ENCODE results near the gene FZR1. TPM values are rescaled to one million over a fixed set of nuclear protein-coding genes. Genes with fewer than 3 reads are reported as not detected.

FZR1 gene
- total RNA-seq, 1 donor, result 30.2 TPM

GRCh38 chr19:3536429-3537100 lies 30.5 kb downstream of the FZR1 start:
- H3K4me3 ChIP-seq (ENCODE audit: low read depth, low read length), result no peak overlapping the region
- no peak for TF ChIP-seq CTCF (IDR thresholded peaks at IDR 0.05; ENCODE audit: insufficient read depth, low read length)
- no peak for DNase-seq (ENCODE audit: low read depth)

DNA sequence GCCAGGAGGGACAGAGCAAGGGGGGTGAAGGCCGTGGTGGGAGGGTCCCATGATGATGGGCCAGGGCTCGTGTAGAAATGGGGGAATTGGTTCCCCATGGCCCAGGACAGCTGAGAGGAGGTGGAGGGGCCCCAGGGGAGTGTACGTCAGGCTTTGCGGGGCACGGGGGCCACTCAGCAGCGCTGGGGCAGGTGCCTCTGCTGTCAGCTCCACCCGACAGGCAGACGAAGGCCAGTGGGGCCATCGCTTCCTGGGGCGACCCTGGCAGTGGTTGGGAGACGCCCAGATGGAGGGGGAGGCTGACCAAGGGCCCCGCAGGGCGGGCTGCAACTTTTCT lies 31.0 kb downstream of the FZR1 start:
- H3K4me3 ChIP-seq (ENCODE audit: low read depth, low read length), result no peak overlapping the region
- DNase-seq (ENCODE audit: low read depth), result no peak
- no peak for TF ChIP-seq CTCF (IDR thresholded peaks at IDR 0.05; ENCODE audit: insufficient read depth, low read length)

DNA sequence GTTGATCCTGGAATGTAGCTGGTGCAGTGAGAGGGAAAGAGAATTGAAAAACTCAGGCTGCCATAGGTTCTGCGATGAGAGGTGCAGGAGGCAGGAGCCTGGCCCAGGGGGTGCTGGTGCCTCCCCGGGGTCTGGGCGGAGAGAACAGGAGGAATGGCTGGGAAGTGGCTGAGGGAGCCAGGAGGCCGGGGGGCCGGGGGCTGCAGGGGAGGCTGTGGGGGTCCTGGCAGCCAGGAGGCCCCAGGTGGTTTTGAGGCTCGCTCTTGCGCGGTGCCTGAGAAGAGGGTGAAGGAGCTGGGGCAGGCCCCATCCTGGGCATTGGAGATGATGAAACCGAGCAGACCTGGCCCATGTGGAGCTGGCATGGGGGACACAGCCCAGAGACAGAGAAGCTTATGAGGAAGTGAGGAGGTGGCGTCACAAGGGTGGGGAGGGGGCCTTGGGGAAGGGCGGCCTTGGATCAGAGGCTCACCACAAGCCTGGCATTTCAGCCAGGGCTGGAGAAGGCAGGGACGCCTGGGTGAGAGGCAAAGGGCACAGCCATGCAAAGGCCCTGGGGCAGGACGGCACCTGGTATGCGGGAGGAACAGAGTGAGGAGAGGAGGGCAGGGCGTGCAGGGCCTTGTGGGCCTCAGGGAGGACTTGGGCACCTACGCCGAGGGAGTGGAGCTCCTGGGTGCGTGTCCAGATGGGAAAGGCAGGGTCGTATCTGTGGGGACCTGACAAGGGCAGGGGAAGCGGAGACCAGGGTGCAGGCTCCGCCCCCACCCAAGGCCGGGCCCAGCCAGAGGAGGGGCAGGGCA lies 31.5 kb downstream of the FZR1 start:
- no peak for DNase-seq (ENCODE audit: low read depth)
- H3K4me3 ChIP-seq (ENCODE audit: low read depth, low read length), result no peak overlapping the region
- TF ChIP-seq CTCF (IDR thresholded peaks at IDR 0.05; ENCODE audit: insufficient read depth, low read length), result no peak

DNA sequence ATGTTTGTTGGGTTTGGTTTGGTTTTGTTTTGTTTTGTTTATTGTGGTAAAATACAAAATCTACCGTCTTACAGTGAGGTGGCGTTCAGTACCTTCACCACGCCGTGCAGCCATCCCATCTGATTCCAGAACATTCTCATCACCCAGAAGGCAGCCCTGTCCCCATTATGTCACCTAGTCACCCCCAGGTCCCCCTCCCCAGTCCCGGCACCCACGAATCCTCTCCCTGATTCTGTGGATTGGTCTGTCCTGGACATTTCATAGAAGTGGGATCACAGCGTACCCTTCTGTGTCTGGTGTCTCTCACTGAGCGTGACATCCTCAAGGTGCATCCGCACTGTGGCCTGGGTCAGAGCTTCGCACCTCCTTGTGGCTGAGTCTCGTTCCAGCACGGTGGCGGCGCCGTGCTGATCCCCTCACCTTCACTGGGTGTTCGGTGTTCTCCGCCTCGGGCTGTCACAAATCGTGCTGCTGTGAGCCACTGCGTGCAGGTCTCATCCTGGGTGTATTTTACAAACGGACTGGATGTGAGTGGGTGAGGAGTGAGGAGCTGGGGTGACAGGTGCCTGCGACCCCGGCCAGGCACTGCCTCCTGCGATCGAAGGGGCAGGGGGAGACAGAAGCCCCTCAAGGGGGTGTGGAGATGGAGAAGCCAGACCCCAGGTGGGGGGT lies 32.3 kb downstream of the FZR1 start:
- no peak overlapping the region for H3K4me3 ChIP-seq (ENCODE audit: low read depth, low read length)
- DNase-seq (ENCODE audit: low read depth), result no peak
- TF ChIP-seq CTCF (IDR thresholded peaks at IDR 0.05; ENCODE audit: insufficient read depth, low read length), result no peak

DNA sequence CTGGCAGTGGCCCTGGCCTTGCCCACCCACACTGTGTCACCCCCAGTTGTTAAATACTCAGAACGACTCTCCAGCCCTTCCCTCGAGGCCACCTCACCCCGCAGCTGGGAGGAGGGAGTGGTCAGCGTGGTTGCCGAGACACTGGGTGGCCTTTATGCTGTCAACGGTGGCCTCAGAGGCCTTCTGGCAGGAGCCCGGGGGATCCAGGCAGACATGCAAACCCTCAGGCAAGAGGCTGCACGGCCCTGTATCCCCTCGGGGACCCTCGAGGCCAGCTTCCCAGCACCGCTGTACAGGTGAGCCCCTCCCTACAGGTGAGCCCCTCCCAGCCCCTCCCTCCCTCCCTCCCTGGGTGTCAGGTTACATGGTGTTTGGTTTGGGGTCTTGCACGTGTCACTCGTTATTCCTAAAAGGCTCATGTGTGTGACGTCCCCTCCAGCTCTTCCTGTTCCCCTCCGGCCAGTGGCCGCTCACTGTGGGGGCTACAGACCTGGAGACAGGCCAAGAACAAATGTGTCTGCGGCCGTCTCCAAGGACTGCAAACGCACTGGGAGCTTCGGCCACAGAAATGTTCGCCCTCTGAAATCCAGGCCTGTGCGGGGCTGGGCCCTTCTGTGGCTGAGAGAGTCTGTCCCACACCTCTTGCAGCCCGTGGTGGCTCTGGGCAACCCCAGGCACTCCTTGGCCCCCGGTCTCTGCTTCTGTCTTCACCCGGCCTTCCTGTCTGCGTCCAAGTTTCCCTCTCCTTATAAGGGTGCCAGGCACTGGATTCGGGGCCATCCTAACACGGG lies 33.0 kb downstream of the FZR1 start, which contains the start of gene TEKTIP1:
Gene TEKTIP1, plus strand, starts transcription at position 210 of the 791 bp plus-strand sequence. Its CDS starts 4 bp downstream, at position 214.
- H3K4me3 ChIP-seq (ENCODE audit: low read depth, low read length), result no peak within 1 kb of the TSS
- TF ChIP-seq CTCF (IDR thresholded peaks at IDR 0.05; ENCODE audit: insufficient read depth, low read length), result no peak
- no peak for DNase-seq (ENCODE audit: low read depth)

DNA sequence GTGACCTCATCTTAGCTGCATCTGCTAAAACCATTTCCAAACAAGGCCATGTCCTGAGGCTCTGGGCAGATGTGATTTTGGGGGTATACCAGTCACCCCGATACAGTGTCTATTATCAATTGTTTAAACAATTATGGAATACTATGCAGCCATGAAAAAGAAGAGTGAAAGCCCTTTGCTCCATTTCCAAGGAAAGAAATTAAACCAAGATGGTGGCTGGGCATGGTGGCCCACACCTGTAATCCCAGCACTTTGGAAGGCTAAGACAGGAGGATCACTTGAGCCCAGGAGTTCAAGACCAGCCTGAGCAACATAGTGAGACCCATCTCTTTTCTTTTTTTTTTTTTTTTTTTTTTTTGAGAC lies 33.6 kb downstream of the FZR1 start:
- H3K4me3 ChIP-seq (ENCODE audit: low read depth, low read length), result no peak overlapping the region
- DNase-seq (ENCODE audit: low read depth), result no peak
- TF ChIP-seq CTCF (IDR thresholded peaks at IDR 0.05; ENCODE audit: insufficient read depth, low read length), result no peak
